NB4 (cell line): Measurements from ENCODE around the gene TMEM123.

Source experiments
- CTCF ChIP-seq: IDR thresholded peaks from one replicate; pipeline ENCODE4 v1.5.1; 2012; ENCODE audit warnings: low read depth, low read length
- MAX ChIP-seq: IDR thresholded peaks from 2 replicates; pipeline ENCODE4 v1.6.1; 2011; ENCODE audit warnings: low read depth, low read length
- MYC ChIP-seq: IDR thresholded peaks from 2 replicates; pipeline ENCODE4 v1.6.1; 2011; ENCODE audit warnings: low read depth, low read length
- POLR2A ChIP-seq: IDR thresholded peaks from 2 replicates; pipeline ENCODE4 v1.6.1; 2011; ENCODE audit warnings: mild to moderate bottlenecking; ENCODE audit not compliant: insufficient read length; ENCODE audit errors: extremely low read depth

DNA sequence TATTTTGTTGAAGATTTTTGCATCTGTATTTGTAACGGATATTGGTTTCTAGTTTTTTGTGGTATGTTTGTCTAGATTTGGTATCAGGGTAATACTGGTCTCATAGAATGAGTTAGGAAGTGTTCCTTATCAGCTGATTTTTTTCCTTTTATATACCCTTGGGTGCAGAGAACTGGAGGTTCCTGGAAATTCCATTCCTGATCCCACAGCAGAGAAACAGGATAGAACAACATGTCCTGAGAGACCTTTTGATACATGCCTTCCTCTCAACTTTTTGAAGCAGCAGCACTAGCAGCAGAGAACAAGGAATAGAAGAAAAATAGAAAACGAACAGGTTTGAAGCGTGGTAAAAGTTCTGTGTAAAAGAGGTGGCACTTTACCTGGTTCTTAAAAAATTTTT, 68.7 kb downstream of the TMEM123 start:
- no peak for TF ChIP-seq CTCF
- no peak for TF ChIP-seq POLR2A
- TF ChIP-seq MAX: no peak
- TF ChIP-seq MYC: no peak
